Iris pigment epithelial cell (primary cell): ENCODE measurements around the gene PIK3R3.

ENCODE experiments used
- DNase-seq: peaks from one replicate; pipeline ENCODE4 v3.0.0-alpha.2; 2011; ENCODE audit warnings: low read depth

The PIK3R3 gene

DNA sequence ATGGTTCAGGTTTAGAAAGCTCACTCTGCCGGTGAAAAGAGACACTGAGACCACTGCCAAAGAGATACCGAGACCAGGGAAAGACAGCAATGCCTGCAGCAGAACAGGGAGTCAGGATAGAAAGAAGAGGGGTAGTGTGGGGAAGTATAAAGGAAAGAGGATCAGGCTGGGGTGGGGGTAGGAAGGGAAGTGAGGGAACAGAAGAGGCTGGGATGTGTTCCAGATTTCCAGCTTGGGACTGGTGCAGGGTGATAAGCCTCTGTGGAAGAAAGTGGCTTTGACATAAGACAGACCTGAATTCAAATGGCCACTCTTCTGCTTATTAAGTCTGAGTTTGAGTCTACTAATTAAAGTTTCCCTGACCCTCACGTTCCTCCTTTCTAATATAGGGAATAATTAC is 105.9 kb downstream of the PIK3R3 start:
- no peak for DNase-seq

DNA sequence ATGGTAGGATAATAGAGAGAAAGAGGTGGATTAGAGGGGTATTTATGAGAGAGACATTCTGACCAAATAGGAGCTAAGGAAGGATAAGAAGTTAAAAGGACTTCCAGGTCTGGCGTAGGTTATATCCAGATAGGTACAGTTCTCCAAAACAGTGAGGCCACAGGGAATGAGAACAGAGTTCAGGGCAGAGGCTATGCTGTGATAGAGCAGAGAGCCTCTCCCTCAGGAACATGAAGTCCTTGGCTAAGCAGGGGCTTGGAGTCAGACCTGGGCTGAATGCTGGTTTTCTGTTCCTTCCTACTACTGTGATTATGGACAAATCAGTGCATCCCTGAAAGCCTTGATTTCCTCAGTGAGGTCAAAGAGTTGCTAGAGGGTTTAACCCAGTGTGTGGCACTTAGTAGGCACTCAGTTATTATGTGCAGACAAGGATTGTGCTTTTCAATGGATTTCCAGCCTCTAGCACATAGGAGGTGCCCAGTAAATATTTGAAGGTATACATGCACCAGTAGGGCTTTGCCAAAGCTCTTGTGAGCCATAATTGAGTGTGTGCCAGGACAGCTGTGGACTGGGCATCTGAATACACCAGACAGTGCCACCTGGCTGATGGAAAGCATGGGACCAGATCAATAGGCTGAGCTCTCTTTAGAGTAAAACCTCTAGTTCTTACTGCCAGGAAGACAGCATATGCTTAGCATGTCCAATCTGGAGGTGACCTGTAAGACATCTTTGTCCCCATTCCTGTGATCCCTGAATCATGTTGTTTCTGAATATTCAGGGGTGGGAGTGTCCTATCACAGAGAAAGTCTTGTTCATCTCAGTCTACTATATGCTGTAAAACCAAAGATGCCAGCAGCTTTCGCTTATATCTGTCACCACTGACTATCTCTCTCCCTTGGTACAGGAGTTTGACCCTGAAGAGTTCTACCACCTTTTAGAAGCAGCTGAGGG is 111.1 kb downstream of the PIK3R3 start:
- DNase-seq: no peak

DNA sequence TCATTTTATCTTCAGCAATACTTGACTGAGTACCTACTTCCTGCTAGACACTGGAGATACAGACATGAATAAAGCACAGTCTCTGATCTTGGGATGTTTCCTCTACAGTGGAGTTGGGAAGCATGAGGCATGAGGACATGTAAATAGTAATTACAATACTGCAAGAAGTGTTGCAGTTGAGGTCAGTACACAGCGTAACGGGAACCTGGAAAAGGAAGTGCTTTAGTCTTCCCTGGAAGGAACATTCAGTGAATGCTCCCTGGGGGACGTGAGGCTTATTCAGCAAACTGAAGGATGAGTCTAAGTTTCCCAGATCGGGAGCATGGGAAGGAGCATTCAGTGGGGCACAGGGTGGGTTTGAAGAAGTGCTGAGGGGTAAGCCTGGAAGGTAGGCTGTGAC is 112.4 kb downstream of the PIK3R3 start:
- no peak for DNase-seq

DNA sequence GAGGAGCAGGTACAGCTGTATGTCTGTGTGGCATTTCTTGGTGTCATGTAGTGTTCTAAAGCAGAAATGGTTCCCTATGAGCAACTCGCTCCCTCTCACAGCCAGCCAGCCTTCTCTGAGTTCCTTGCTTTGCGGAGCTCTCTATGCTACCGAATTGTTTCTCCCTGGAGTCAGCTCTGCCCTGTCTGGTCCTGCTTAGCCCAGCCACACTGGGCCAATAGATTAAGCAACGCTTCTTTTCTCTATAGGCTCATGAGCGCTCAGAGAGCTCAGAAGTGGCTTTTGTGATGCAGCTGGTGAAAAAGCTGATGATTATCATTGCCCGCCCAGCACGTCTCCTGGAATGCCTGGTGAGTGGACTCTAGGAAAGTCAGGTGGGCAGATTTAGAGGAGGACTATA is 113.1 kb downstream of the PIK3R3 start:
- DNase-seq: no peak

DNA sequence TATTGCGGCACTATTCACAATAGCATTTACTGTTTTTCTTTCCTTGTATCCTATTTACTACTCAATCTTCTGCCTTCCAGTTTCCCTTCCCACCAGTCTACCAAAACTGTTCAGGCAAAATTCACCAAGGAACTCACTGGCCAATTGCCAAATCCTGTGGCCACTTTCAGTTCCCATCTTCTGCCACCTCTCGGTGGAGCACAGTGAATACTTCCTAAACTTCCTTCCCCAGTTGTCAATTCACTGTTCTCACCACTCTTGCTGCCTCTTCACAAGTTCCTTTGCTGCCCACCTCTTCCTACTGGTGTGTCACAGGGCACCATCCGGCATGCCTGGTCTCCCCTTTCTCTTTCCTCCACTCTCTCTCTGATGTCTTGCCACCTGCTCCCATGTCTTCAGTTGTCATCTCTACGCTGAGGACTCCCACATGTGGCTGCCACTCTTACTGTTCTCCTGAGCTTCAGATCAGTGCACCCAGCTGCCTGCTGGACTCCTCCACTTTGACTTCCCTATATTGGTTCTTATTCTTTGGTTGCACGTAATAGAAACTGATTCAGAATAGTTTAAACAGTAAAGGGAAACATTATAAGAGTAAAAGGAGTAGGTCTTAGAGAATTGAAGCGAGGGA is 114.4 kb downstream of the PIK3R3 start:
- no peak for DNase-seq

DNA sequence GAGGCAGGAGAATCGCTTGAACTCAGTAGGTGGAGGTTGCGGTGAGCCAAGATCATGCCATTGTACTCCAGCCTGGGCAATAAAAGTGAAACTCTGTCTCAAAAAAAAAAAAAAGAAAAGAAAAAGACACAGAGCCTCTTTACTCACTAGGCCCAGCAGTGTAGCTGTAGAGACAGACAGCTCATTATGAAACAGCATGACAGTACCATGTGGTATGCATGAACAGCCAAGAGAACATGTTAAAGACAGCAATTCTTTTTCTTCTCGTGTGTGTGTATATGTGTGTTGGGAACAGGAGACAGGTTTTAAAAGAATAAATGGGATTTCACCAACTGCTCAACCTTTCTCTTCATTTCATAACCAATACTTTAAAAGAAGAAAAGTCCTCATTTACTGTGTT is 118.8 kb downstream of the PIK3R3 start:
- no peak for DNase-seq

DNA sequence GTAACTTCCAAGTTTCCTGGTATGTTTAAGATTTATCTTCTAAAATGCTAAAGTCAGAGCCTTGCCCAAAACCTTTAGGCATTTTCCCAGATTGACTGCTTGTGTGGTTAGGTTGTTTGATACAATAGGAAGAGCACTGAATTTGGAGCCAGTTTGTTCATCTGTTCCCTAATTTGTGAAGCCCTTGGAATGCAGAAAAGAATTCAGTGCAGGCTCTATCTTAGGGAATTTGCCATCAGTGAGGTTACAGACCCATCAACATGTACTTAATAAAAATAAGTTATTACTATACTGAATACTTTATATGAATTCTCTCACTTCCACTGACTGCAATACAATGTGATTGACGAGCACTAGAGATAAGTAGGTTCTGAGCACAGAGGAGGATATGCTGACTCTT is 120.2 kb downstream of the PIK3R3 start:
- DNase-seq: no peak

DNA sequence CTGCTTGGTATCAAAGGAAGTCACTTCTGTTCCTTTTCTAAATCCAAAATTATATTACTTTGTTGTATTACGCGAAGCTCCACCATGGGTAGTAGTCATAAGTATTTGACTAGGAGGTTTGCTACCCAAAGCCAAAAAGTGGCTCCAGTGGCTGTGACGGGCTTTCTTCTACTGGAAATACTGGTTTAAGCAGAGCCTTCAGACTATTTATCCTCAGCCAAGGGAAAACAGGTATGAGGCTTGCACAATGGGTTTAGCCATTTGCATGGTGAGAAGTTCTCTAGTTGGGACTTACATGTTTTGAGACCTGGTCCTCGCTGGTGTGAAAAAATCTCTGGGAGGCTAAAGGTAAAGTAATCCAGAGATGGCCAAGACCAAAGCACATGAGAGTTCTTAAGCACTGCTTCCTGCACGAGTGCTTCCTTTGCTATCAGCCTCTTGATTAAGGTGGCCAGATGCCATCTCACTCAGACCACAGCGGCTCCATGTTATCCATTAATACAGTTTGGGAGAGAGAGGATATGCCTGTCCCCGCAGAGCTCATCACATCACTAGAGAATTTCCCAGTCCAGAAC is 121.2 kb downstream of the PIK3R3 start:
- DNase-seq: no peak

DNA sequence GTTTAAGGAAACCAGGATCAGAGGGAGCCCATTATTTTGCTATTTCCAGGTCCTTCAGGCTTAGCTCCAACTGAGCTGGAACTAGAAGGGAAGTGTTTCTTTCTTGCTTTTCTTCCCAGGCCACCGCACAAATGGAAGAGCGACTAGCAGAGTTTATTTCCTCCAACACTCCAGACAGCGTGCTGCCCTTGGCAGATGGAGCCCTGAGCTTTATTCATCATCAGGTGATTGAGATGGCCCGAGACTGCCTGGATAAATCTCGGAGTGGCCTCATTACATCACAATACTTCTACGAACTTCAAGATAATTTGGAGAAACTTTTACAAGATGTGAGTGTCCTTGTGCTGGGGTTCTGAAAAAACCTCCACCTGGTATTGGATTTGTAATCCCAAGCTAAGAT is 121.8 kb downstream of the PIK3R3 start:
- no peak for DNase-seq

DNA sequence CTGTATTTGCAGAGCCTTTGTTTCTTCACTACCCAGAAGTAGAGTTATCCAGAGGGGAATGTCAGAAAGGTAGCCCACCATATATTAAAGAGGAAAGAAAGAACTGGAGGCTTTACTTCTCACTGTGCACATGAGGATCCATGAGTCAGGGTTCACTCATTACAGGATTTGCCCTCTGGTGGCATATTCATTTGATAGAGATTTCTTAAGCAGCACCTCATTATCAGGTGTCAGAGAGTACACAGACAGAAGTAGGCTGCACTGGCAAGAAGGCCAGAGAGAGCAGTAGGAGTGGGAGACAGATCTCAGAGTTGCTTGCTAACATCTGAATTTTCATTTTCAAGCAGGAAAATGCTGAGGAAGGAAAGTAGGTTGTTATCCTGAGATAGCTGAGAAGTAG is 123.8 kb downstream of the PIK3R3 start:
- no peak for DNase-seq

DNA sequence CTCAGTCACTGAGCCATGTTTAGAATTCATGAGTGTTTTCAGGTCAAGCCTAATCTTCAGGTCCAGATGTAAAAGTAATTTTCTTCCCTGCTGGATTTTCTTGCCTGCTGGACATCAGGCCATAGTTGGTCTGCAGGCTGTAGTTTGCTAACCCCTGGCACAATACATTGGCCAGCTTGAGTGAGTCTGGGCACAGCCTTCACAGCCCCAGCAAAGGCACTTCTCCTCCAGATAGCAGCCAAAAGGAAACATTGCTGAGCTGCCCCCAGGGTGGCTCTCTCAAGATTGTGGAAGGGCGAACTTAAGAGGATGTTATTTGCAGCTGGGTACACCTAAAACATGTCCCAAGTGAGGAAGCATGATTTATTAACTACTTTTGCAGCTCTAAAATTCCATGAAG is 126.8 kb downstream of the PIK3R3 start:
- DNase-seq: no peak

DNA sequence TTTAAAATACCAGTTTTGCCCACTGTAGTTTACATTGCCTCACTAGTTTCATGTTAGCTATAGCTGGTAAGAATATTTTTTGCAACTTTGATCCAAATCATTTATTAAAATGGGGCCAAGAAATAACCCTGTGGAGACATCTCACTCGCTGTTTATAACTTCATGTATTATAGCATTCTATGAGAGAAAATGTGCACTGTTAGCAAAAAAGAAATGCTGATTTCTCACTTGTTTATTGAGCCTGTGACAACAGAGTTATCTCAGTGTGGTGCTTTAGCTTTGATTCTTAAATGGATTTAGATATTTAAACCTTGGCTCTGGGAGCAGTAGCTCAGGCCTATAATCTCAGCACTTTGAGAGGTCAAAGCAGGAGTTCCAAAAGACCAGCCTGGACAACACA is 127.9 kb downstream of the PIK3R3 start:
- DNase-seq: no peak

DNA sequence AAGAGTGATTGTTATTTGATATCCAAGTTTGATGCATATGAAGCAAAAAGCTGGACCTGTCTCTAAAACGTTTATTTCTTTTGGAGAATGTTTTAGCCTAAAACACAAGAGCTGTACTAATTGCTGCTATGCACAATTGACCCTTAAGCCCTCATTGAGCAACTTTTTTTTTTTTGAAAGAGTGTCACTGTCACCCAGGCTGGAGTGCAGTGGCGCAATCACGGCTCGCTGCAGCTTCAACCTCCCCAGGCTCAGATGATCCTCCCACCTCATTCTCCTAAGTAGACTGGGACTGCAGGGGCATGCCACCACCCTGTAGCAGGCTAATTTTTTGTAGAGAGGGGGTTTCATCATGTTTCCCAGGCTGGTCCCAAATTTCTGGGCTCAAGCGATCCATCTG is 129.1 kb downstream of the PIK3R3 start:
- no peak for DNase-seq

DNA sequence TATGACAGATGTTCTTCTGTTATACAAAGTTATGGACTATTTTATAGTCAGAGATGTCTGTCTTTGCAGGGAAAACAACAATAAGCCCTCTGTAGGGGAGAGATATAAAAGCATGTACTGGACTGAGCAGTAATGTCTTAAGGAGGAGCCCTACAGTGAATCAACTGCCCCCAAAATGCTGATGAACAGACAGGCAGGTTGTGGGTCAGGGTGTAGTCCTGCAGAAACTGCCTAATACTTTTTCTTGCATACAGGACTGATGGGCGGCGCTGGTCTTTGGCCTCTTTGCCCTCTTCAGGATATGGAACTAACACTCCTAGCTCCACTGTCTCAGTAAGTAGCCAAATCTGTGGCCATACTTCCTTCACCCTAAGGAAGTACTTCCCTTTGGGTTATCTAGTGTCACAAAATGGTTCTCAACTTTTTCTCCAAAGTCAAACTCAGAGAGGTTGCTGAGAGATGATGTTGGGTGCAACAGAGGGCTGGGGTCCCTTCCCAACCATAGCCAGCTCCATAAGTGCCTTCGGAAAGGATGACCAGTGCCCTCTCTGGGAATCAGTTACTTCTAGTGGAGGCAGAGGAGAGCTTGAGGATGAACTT is 129.8 kb downstream of the PIK3R3 start:
- no peak for DNase-seq

DNA sequence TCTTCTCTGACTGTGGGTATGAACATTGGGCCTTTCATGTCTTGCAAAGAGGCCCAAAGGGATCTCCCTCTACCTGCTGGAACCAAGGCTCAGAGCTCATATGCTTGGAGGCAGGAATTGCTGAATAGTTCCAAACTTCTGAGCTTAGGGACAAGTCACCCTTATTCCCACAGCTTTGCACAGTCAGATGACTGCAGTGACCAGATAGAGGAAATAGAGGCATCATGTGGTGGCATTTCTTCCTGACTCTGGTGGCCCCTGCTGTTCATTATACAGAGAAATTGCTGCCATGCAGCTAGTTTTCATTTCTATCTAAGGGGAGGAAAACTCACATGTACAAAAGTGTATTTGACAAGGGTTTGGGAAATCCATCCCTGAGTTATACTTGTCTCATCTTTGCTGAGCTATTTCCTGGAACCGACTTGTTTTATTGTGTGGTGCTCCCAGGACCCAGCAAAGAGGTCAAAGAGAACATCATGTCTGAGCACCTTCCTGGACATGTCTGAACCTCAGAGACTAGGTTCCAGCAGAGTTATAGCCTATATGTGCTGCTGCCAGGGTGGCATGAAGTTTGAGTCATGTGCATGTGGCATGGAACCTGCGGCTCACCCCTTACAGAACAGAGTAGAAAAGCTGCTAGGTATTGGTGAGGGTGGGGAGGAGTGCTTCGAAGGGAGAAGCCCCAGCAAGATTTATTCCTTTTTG is 131.2 kb downstream of the PIK3R3 start:
- DNase-seq: no peak

DNA sequence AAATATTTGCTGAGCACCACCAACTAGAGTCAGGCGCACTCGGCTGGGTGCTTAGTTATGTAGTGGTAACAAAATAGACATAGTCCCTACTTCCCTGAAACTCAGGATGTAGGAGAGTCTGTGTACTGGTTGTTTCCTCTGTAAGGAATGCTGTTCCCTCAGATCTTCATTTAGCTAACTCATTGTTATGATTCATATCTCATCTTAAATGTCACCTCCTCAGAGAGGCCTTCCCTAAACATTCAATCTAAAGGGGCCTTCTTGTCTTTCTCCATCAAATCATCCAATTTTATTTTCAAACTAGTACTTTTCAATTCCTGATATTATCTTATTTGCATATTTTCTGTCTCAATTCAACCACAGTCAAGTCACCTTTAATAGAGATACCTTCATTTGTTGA is 132.9 kb downstream of the PIK3R3 start:
- DNase-seq: peak; percentile 39

DNA sequence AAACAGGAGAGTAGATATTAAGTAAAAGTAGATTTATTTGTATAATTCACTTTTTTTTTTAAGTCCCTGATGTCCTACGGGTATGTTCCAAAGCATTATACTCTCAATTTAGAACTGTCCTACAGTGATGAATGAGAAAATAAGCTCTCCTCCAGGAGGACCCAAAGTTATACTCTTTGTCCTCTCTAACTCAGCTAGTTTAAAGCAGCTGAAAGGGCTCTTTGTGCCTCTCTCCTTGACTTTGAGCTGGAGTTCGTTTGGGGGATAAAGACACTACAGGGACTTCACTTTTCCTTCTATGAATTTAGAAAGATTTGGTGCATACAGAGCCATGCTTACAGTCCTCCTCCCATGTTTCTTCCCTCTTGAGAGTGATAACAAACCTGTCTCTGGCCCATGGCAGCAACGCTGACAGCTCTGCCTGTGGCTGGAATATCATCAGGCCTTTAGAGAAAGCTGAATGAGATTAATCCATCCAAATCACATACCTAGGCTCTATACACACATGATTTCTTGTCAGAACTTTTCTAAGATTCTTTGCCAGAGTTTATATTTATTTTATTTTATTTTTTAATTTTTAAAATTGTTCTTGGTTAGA is 134.3 kb downstream of the PIK3R3 start:
- no peak for DNase-seq

DNA sequence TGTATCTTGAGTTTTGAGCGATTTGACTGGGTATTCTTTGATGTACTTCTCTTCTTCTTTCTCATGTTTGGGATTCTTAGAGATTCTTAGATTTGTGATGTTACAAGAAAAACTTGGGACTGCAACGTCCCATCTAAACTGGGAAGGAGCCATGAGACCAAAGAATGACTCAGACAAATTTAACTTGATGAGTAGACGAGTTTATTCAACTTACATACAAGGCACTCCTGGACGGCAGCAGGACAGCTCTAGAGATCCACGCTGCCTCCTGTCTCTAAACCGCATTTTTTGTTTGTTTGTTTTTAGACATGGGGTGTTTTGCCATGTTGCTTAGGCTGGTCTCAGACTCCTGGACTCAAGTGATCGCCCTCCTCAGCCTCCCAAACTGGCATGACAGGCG is 137.1 kb downstream of the PIK3R3 start:
- peak; percentile 30 for DNase-seq

DNA sequence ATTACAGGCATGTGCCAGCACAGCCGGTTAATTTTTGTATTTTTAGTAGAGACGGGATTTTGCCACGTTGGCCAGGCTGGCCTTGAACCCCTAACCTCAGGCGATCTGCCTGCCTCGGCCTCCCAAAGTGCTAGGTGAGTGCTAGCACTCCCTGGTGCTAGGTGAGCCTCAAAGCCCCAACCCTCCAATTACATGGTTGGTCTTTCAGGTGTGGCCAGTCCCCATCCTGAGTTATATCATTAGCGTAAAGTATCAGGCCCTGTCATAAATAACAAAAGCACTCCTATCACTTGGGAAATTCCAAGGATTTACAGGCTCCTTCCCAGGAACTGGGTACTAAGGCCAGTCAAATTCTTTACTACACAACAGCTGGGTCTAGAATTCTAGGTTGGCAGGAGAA is 138.0 kb downstream of the PIK3R3 start:
- no peak for DNase-seq
